GM12874 (cell line): ENCODE results near the gene KL.

Source experiments
- CTCF ChIP-seq: IDR thresholded peaks from 2 replicates; pipeline ENCODE4 v1.5.1; 2011; ENCODE audit warnings: low read depth, mild to moderate bottlenecking, control low read depth, low read length, moderate library complexity; ENCODE audit not compliant: insufficient read depth

KL gene

GRCh38 chr13:33040090-33040489 lies 23.9 kb downstream of the KL start:
- no peak for TF ChIP-seq CTCF

DNA sequence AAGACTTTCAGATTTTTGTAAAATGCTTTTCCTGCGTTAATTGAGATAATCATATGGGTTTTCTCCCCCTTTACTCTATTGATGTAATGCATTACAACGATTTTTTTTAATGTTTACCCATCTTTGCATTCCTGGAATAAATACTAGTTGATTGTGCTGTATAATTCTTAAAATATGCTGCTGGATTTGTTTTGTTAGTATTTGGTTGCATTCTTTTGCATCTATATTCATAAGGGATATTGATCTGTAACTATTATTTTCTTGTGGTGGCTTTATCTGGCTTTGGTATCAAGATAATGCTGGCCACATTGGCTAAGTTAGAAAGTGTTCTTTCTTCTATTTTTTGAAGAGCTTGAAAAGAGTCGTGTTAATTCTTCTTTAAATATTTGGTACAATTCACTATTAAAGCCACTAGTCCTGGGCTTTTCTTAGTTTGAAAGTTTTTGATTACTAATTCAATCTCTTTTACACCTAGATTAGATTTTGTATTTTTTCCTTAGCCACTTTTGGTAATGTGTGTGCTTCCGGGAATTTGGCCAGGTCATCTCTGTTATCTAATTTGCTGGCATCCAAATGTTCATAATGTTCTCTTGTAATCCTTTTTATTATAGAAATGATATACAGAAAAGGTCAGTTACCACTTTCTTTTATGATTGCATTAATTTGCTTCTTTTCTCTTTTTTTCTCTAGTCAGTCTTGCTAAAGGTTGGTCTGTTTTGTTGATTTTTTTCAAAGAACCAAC lies 29.8 kb downstream of the KL start:
- TF ChIP-seq CTCF, result no peak

DNA sequence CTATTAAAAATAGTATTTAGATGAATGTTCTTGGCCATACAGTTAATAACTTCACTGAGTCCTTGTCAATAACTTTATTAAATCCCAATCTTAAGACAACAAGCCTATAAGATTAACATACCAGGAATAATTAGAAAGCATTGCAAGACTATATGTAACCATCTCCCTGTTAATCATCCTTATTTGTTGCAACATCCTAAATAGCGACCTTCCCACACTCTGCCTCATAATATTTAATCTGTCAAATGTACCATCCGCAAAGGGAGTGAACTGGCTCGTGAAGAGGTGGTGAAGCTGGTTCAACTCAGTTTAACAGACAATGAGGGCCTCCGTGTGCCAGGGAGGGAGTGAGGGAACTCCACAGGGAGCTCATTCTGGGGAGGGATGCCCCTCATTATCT lies 33.9 kb downstream of the KL start:
- TF ChIP-seq CTCF, result no peak

- no peak for TF ChIP-seq CTCF
Observed at GRCh38 chr13:33051632-33052031, 35.4 kb downstream of the KL start.

- no peak for TF ChIP-seq CTCF
Observed at GRCh38 chr13:33052506-33053280, 36.5 kb downstream of the KL start.

DNA sequence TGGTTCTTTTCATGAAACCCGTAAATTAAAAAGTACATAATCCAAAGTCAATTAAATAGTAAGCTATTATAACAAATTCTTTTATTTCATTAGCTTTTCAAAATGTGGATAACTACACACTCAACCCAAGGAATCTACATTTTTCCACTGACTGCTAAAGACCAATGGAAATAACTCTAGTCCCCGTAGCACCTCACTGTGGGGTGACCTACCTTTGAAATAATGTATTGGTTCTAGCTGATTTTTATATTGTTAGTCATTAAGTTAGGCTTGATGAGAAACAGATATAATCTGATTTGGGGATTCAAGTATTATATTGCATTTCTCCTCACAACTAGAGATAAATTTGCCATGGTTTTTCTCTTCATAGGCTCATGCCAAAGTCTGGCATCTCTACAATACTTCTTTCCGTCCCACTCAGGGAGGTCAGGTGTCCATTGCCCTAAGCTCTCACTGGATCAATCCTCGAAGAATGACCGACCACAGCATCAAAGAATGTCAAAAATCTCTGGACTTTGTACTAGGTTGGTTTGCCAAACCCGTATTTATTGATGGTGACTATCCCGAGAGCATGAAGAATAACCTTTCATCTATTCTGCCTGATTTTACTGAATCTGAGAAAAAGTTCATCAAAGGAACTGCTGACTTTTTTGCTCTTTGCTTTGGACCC lies 37.3 kb downstream of the KL start:
- no peak for TF ChIP-seq CTCF

DNA sequence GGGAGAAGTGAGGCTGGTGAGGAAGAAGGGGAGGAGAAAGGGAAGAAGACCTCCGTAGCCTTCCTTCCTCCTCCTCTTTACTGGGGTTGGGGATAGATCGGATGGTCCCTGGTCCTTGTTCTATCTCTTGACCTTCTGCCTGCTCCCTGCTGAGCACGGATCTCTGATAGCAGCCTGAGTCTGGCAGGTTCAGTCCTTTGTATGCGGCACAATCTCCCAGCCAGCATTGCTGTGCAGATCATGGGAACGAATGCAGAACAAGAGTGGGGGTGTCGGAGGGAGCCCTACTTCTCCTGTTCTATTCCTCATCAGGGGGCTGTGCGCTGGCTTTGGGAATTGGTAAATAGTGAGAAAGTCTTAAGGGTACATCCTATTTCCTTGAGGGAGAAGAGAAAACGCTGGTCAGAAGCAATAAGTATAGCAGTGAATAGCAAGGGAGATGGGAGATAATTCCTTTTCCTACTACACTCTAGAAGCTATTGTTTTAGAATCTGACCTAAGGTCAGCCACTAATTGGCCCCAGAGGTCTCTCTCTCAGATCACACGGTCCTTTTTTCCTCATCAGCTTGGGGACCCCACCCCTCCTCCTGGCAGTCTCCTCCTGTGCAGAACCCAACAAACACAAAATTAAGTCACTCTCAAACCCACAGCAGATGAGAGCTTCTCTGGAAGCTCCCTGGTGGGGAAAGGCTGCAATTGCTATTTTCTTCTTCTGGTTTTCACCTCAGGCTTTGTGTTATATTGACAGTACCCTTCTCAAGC lies 41.0 kb downstream of the KL start:
- TF ChIP-seq CTCF, result peak; percentile 51; the same call in 1 of the 2 replicates
